Measurements from ENCODE around the gene MCEMP1. TPM values are rescaled to one million over a fixed set of nuclear protein-coding genes. Genes with fewer than 3 reads are reported as not detected.

MCEMP1 gene
- total RNA-seq, 1 donor from 2014 or later, result not detected

DNA sequence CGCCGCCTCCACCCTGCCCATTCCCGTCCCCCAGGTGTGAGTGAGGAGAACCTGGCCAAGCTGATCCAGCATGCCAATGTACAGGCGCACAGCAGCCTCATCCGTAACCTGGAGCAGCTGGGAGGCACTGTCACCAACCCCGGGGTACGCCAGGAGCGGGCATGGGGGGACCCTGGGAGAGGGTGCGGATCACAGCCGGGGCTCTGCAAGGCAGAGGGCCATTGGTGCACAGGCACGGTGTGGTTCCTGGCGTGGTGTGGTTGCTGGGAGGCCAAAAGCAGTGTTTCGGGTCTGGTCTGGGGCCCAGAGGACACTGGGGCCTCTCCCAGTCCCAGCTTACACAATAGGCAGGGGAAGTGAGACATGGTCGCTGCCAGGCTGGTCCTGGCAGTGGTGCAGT lies 31.7 kb upstream of the MCEMP1 start:
- Histone ChIP-seq H3K4me2 (ENCODE audit: low read length) (no peak overlapping the region), H3K79me2 (ENCODE audit: insufficient read depth, low read length) (no peaks in the 10 kb centered on the region), H3K9me3 (ENCODE audit: insufficient read depth, low read depth, low read length) (peaks cover 1% of the 10 kb centered on the region), H3K27ac (ENCODE audit: low read depth, low read length) (no peak overlapping the region), H3K27me3 (ENCODE audit: insufficient read depth, low read length) (no peaks in the 10 kb centered on the region), H2AFZ (ENCODE audit: low read depth, low read length) (no peak overlapping the region), H4K20me1 (ENCODE audit: insufficient read depth, low read length) (no peaks in the 10 kb centered on the region), H3K9ac (ENCODE audit: low read length) (no peak overlapping the region), H3K4me1 (ENCODE audit: insufficient read depth, low read length) (no peaks in the 10 kb centered on the region), H3K4me3 (ENCODE audit: insufficient read depth, low read depth, low read length) (no peak overlapping the region), H3K36me3 (ENCODE audit: insufficient read depth, low read length) (no peaks in the 10 kb centered on the region)
- H3K36me3 Mint-ChIP-seq (ENCODE audit: low read depth, unreplicated experiment), result peaks cover 1% of the 10 kb centered on the region
- no peak for FAIRE-seq
- H3K27ac Mint-ChIP-seq (ENCODE audit: unreplicated experiment), result no peak overlapping the region
- H3K9me3 Mint-ChIP-seq (ENCODE audit: unreplicated experiment), result no peaks in the 10 kb centered on the region
- TF ChIP-seq EZH2 (IDR thresholded peaks at IDR 0.05; ENCODE audit: insufficient read depth, low read length), result no peak
- TF ChIP-seq, protein P1, sequence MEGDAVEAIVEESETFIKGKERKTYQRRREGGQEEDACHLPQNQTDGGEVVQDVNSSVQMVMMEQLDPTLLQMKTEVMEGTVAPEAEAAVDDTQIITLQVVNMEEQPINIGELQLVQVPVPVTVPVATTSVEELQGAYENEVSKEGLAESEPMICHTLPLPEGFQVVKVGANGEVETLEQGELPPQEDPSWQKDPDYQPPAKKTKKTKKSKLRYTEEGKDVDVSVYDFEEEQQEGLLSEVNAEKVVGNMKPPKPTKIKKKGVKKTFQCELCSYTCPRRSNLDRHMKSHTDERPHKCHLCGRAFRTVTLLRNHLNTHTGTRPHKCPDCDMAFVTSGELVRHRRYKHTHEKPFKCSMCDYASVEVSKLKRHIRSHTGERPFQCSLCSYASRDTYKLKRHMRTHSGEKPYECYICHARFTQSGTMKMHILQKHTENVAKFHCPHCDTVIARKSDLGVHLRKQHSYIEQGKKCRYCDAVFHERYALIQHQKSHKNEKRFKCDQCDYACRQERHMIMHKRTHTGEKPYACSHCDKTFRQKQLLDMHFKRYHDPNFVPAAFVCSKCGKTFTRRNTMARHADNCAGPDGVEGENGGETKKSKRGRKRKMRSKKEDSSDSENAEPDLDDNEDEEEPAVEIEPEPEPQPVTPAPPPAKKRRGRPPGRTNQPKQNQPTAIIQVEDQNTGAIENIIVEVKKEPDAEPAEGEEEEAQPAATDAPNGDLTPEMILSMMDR (IDR thresholded peaks at IDR 0.05; ENCODE audit: insufficient read depth, low read depth, low read length), result no peak
- DNase-seq (ENCODE audit: low read depth), result no peak
- no peaks in the 10 kb centered on the region for H3K4me1 Mint-ChIP-seq (ENCODE audit: low read depth, unreplicated experiment)
- peaks cover 6% of the 10 kb centered on the region for H3K27me3 Mint-ChIP-seq (ENCODE audit: low read depth, unreplicated experiment)
- H3K4me3 Mint-ChIP-seq (ENCODE audit: unreplicated experiment), result no peak overlapping the region

DNA sequence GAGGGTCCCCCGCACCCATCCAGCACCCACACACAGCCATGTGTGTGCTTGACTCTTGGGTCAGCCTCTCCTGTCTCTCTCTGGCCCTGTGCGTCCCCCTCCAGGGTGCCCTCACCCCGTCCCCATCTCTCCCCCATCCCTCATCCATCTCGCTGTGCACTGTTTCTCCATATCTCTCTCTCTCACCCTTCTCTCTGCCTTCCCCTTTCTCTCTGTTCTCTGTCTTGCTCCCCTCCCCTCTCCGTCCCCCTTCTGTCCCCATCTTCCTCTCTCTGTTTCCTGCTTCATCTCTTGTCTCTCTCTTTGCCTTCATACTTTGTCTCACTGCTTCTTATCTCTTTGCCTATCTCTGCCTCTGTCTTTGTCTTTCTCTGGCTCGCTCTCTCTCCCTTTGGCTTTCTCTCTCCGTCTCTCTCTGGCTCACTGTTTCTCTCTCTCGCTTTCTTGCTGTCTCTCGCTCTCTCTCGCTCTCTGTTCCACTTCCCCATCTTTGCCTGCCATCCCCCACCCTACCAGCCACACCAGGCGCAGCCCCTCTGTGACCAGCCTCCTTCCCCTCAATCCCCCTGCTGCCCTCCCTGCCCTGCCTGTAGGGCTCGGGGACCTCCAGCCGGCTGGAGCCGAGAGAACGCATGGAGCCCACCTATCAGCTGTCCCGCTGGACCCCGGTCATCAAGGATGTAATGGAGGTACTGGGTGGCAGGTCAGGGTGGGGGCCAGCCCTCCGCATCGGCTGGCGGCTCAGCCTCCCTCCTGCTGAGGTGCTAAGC lies 31.0 kb upstream of the MCEMP1 start:
- H3K4me3 ChIP-seq (ENCODE audit: insufficient read depth, low read depth, low read length), result no peak overlapping the region
- no peaks in the 10 kb centered on the region for H3K79me2 ChIP-seq (ENCODE audit: insufficient read depth, low read length)
- FAIRE-seq (no peak), DNase-seq (ENCODE audit: low read depth) (no peak)
- H3K27ac ChIP-seq (ENCODE audit: low read depth, low read length), result no peak overlapping the region
- peaks cover 1% of the 10 kb centered on the region for H3K27me3 ChIP-seq (ENCODE audit: insufficient read depth, low read length)
- Mint-ChIP-seq H3K4me3 (ENCODE audit: unreplicated experiment) (no peak overlapping the region), H3K9me3 (ENCODE audit: unreplicated experiment) (no peaks in the 10 kb centered on the region), H3K27me3 (ENCODE audit: low read depth, unreplicated experiment) (peaks cover 8% of the 10 kb centered on the region), H3K27ac (ENCODE audit: unreplicated experiment) (no peak overlapping the region), H3K36me3 (ENCODE audit: low read depth, unreplicated experiment) (peaks cover 1% of the 10 kb centered on the region), H3K4me1 (ENCODE audit: low read depth, unreplicated experiment) (no peaks in the 10 kb centered on the region)
- H3K9ac ChIP-seq (ENCODE audit: low read length), result no peak overlapping the region
- H3K4me2 ChIP-seq (ENCODE audit: low read length), result no peak overlapping the region
- TF ChIP-seq, protein P1 (IDR thresholded peaks at IDR 0.05; ENCODE audit: insufficient read depth, low read depth, low read length), result no peak
- no peak for TF ChIP-seq EZH2 (IDR thresholded peaks at IDR 0.05; ENCODE audit: insufficient read depth, low read length)
- no peaks in the 10 kb centered on the region for H3K9me3 ChIP-seq (ENCODE audit: insufficient read depth, low read depth, low read length)
- no peaks in the 10 kb centered on the region for H3K4me1 ChIP-seq (ENCODE audit: insufficient read depth, low read length)
- no peaks in the 10 kb centered on the region for H4K20me1 ChIP-seq (ENCODE audit: insufficient read depth, low read length)
- H3K36me3 ChIP-seq (ENCODE audit: insufficient read depth, low read length), result no peaks in the 10 kb centered on the region
- H2AFZ ChIP-seq (ENCODE audit: low read depth, low read length), result no peak overlapping the region

- Mint-ChIP-seq H3K27me3 (ENCODE audit: low read depth, unreplicated experiment) (peaks cover 11% of the 10 kb centered on the region), H3K4me3 (ENCODE audit: unreplicated experiment) (no peak overlapping the region), H3K4me1 (ENCODE audit: low read depth, unreplicated experiment) (no peaks in the 10 kb centered on the region), H3K36me3 (ENCODE audit: low read depth, unreplicated experiment) (peaks cover 1% of the 10 kb centered on the region), H3K9me3 (ENCODE audit: unreplicated experiment) (no peaks in the 10 kb centered on the region), H3K27ac (ENCODE audit: unreplicated experiment) (no peak overlapping the region)
- Histone ChIP-seq H3K36me3 (ENCODE audit: insufficient read depth, low read length) (no peaks in the 10 kb centered on the region), H4K20me1 (ENCODE audit: insufficient read depth, low read length) (no peaks in the 10 kb centered on the region), H2AFZ (ENCODE audit: low read depth, low read length) (no peak overlapping the region), H3K4me3 (ENCODE audit: insufficient read depth, low read depth, low read length) (no peak overlapping the region), H3K4me2 (ENCODE audit: low read length) (no peak overlapping the region), H3K27ac (ENCODE audit: low read depth, low read length) (no peak overlapping the region), H3K9me3 (ENCODE audit: insufficient read depth, low read depth, low read length) (no peaks in the 10 kb centered on the region), H3K27me3 (ENCODE audit: insufficient read depth, low read length) (peaks cover 2% of the 10 kb centered on the region), H3K9ac (ENCODE audit: low read length) (no peak overlapping the region), H3K79me2 (ENCODE audit: insufficient read depth, low read length) (no peaks in the 10 kb centered on the region), H3K4me1 (ENCODE audit: insufficient read depth, low read length) (no peaks in the 10 kb centered on the region)
- no peak for FAIRE-seq
- no peak for DNase-seq (ENCODE audit: low read depth)
- TF ChIP-seq, protein P1 (IDR thresholded peaks at IDR 0.05; ENCODE audit: insufficient read depth, low read depth, low read length), result no peak
- TF ChIP-seq EZH2 (IDR thresholded peaks at IDR 0.05; ENCODE audit: insufficient read depth, low read length), result no peak
Observed at GRCh38 chr19:7646426-7646700, 30.5 kb upstream of the MCEMP1 start.

Data from astrocyte (in vitro differentiated cells and primary cell).